ENCODE measurements around the gene ARHGAP6. TPM values are rescaled to one million over a fixed set of nuclear protein-coding genes. Genes with fewer than 3 reads are reported as not detected.
"Not testable (repeated sequence)": the region's sequence is repeated elsewhere in the genome, so short reads cannot be mapped to it uniquely, and the experiment has no call there.

The ARHGAP6 gene
- total and polyA plus RNA-seq, 2 donors (not counting 3 experiments of a cell fraction or from before 2014, with no cell fraction given): 0.69 to 0.83 TPM

DNA sequence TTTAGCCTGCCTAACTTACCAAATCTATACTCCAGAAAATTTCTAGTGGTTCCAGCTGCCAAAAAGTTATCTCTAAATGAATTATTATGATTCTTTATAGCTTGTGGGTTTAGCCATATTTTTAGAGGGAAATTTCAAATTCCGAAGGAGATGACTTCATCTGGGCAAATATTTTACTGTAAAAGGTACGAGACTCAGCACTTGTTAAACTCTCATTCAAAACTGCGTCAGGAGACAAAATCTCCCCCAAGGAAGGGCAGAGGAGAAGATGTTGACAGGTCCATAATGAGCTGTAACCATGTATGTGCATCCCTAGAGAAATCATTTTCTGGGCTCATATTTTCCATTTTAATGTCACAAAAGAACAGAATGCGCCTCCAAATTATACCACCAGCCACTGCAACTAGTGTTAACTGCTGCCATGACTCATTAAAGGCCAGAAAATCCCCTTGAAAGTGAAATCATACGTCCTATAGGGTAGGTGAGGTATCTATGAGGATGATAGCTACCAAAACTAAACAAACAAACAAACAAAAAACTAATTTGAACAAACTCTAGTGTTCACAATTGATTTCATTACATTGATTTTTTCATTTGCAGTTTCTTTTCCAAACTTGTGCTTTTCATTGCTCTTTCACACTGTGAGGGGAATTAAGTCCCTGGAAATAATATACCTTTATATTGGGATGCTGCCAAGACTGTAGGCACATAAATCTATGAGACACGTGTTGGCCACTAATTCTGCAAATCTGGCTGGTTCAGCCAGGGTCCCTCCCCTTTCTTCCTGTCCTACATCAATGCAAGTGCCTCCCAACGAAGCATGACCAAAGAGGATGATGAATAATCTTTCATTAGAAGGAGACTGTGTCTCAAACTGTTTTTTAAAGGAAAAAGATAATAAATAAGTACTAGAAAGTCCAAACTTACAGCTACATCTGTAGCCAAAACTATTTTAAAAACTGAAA is 85.8 kb downstream of the ARHGAP6 start:
- intact Hi-C loops (cut with micrococcal nuclease) (no loop called here), dilution Hi-C loops (cut with MboI; ENCODE audit: extremely low pct_ligation_motif_present, low sequenced_read_pairs) (no loop called here)
- H2AFZ ChIP-seq (ENCODE audit: low read depth, low read length): no peak overlapping the region
- POLR2A ChIA-PET: no interaction called here
- no peak overlapping the region for H3K4me3 ChIP-seq (replicated peaks in 1 of 3; ENCODE audit: insufficient read depth in 1 of 3, low read depth in 1 of 3, low read length in 3 of 3)
- no peaks in the 10 kb centered on the region for H3K79me2 ChIP-seq (ENCODE audit: control insufficient read depth, insufficient read depth, low read length)
- H4K20me1 ChIP-seq (replicated peaks; ENCODE audit: control insufficient read depth, extremely low read depth, insufficient read depth, low read length): no peaks in the 10 kb centered on the region
- no peaks in the 10 kb centered on the region for H3K9me3 ChIP-seq (replicated peaks; ENCODE audit: control insufficient read depth, insufficient read depth, low read length)
- H3K9ac ChIP-seq (replicated peaks; ENCODE audit: extremely low read depth, insufficient read depth, low read length): no peak overlapping the region
- H3K27me3 ChIP-seq (ENCODE audit: control insufficient read depth in 2 of 2, insufficient read depth in 2 of 2, low read length in 2 of 2): no peaks in the 10 kb centered on the region
- no TSS peak for BruUV-seq (replicated peaks)
- CTCF ChIA-PET: no interaction called here
- no peak for DNase-seq (ENCODE audit: low read depth, low spot score)
- no peak overlapping the region for H3K4me2 ChIP-seq (ENCODE audit: insufficient read depth, low read length)
- FAIRE-seq: no peak
- no peaks in the 10 kb centered on the region for H3K9me1 ChIP-seq (replicated peaks; ENCODE audit: control insufficient read depth, extremely low read depth, insufficient read depth, low read length)
- no peaks in the 10 kb centered on the region for H3K4me1 ChIP-seq (ENCODE audit: control insufficient read depth, extremely low read depth, insufficient read depth, low read length)
- no peak for TF ChIP-seq POLR2A (IDR thresholded peaks at IDR 0.05; ENCODE audit: low read depth, low read length)
- no peak for TF ChIP-seq EZH2 (IDR thresholded peaks at IDR 0.05; ENCODE audit: borderline replicate concordance, low read depth, low read length, severe bottlenecking)
- no peak for TF ChIP-seq MAX (IDR thresholded peaks at IDR 0.05; ENCODE audit: insufficient read depth, insufficient read length)
- TF ChIP-seq JUN (IDR thresholded peaks at IDR 0.05; ENCODE audit: borderline replicate concordance, insufficient read depth, insufficient read length, low read depth): no peak
- TF ChIP-seq POLR2AphosphoS5 (IDR thresholded peaks at IDR 0.05; ENCODE audit: insufficient read depth, low read depth, low read length): no peak
- TF ChIP-seq FOS (IDR thresholded peaks at IDR 0.05; ENCODE audit: borderline replicate concordance, insufficient read depth, low read length): no peak
- TF ChIP-seq MYC (IDR thresholded peaks at IDR 0.05; ENCODE audit: low read depth, low read length): no peak
- no peak for TF ChIP-seq CTCF (IDR thresholded peaks at IDR 0.05; ENCODE audit: extremely low read depth in 1 of 2, insufficient read depth in 1 of 2, low read depth in 1 of 2, low read length in 2 of 2)
- H3K36me3 ChIP-seq (ENCODE audit: control insufficient read depth in 2 of 2, extremely low read depth in 1 of 2, insufficient read depth in 2 of 2, low read length in 2 of 2): no peaks in the 10 kb centered on the region
- H3K27ac ChIP-seq (ENCODE audit: insufficient read depth, low read depth, low read length): no peak overlapping the region

DNA sequence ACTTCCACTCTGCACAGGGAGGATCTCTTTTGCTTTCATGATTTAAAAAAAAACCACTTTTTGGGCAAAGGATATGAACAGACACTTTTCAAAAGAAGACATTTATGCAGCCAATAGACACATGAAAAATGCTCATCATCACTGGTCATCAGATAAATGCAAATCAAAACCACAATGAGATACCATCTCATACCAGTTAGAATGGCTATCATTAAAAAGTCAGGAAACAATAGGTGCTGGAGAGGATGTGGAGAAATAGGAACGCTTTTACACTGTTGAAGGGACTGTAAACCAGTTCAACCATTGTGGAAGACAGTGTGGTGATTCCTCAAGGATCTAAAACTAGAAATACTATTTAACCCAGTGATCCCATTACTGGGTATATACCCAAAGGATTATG is 87.4 kb downstream of the ARHGAP6 start:
- H3K36me3 ChIP-seq (ENCODE audit: control insufficient read depth in 2 of 2, extremely low read depth in 1 of 2, insufficient read depth in 2 of 2, low read length in 2 of 2); H3K4me2 ChIP-seq (ENCODE audit: insufficient read depth, low read length); POLR2A ChIA-PET; H3K27ac ChIP-seq (ENCODE audit: insufficient read depth, low read depth, low read length); H3K4me3 ChIP-seq (replicated peaks in 1 of 3; ENCODE audit: insufficient read depth in 1 of 3, low read depth in 1 of 3, low read length in 3 of 3); DNase-seq (ENCODE audit: low read depth, low spot score); H3K9me1 ChIP-seq (replicated peaks; ENCODE audit: control insufficient read depth, extremely low read depth, insufficient read depth, low read length); FAIRE-seq; H3K9me3 ChIP-seq (replicated peaks; ENCODE audit: control insufficient read depth, insufficient read depth, low read length); BruUV-seq (replicated peaks); CTCF ChIA-PET; H2AFZ ChIP-seq (ENCODE audit: low read depth, low read length); H3K4me1 ChIP-seq (ENCODE audit: control insufficient read depth, extremely low read depth, insufficient read depth, low read length); intact Hi-C loops (cut with micrococcal nuclease); dilution Hi-C loops (cut with MboI; ENCODE audit: extremely low pct_ligation_motif_present, low sequenced_read_pairs); H3K27me3 ChIP-seq (ENCODE audit: control insufficient read depth in 2 of 2, insufficient read depth in 2 of 2, low read length in 2 of 2); H3K9ac ChIP-seq (replicated peaks; ENCODE audit: extremely low read depth, insufficient read depth, low read length); H4K20me1 ChIP-seq (replicated peaks; ENCODE audit: control insufficient read depth, extremely low read depth, insufficient read depth, low read length); H3K79me2 ChIP-seq (ENCODE audit: control insufficient read depth, insufficient read depth, low read length): not testable (repeated sequence)
